Uterus (tissue), 4 donors: ENCODE measurements around the gene MTHFS. TPM values are rescaled to one million over a fixed set of nuclear protein-coding genes. Genes with fewer than 3 reads are reported as not detected.
A peak's percentile ranks its signal among the peaks of the same experiment; 100 is the strongest.

Experiments
- DNase-seq, 2 donors: peaks; one replicate each; pipeline ENCODE4 v3.0.0-alpha.2; 2019 to 2020
- H3K27ac ChIP-seq, 2 donors: fragments of 200-600 bp; sonication (generic); 1 replicate in 1 of 2; 2 replicates in 1 of 2; pipeline ENCODE4 v1.5.1; 2016 to 2018
- H3K27me3 ChIP-seq, 2 donors: fragments of 200-600 bp; sonication (generic); one replicate each; pipeline ENCODE4 v1.5.1; 2018 to 2019; ENCODE audit warnings: control low read depth in 1 of 2
- H3K36me3 ChIP-seq, 2 donors: fragments of 200-600 bp; sonication (generic); one replicate each; pipeline ENCODE4 v1.5.1; 2019; ENCODE audit warnings: control low read depth in 1 of 2
- H3K4me1 ChIP-seq, 2 donors: fragments of 200-600 bp; sonication (generic); one replicate each; pipeline ENCODE4 v1.5.1; 2018 to 2019; ENCODE audit warnings: control low read depth in 1 of 2
- H3K4me3 ChIP-seq, 2 donors: fragments of 200-600 bp; sonication (generic); 1 replicate in 1 of 2; 2 replicates in 1 of 2; pipeline ENCODE4 v1.5.1; 2018 to 2019; ENCODE audit warnings: mild to moderate bottlenecking in 1 of 2
- H3K9me3 ChIP-seq, 2 donors: fragments of 200-600 bp; sonication (generic); one replicate each; pipeline ENCODE4 v1.5.1; 2019; ENCODE audit warnings: control low read depth in 1 of 2
- CTCF ChIP-seq, 4 experiments: fragments of 200-600 bp in 2 of 4; fragments of 450-650 bp in 2 of 4; sonication (generic) in 2 of 4; IDR thresholded peaks; one replicate each; pipeline ENCODE4 v1.5.1; 2016 to 2019; ENCODE audit warnings: antibody characterized with exemption in 4 of 4, mild to moderate bottlenecking in 2 of 4, moderate library complexity in 1 of 4
- POLR2A ChIP-seq, 2 donors: fragments of 450-650 bp; IDR thresholded peaks; one replicate each; pipeline ENCODE4 v1.6.1; 2016; ENCODE audit warnings: antibody characterized with exemption in 2 of 2, mild to moderate bottlenecking in 1 of 2, moderate library complexity in 1 of 2
- intact Hi-C: fragments of 100-400 bp; cut with DNase I; formaldehyde crosslinking; loops from one replicate; pipeline ENCODE4 v1.15.1; 2023; ENCODE audit warnings: low total_unique reads
- total RNA-seq, 4 donors: library from RNA; depleted of rRNA in 3 of 4; stranded (reverse); fragments of >200 nt in 3 of 4; gene quantifications; one replicate each; pipeline versions ENCODE4 v1.1.0 to v1.2.4, GENCODE V29; 2014 to 2023
- donor health status: DM: yes; HTN: yes; CAD: no.

The MTHFS gene
- total RNA-seq, 4 donors from 2014 or later, result 1.5 to 22.4 (median 7.4) TPM; not detected in 1

GRCh38 chr15:79924379-79924778 is 27.6 kb upstream of the MTHFS start:
- TF ChIP-seq CTCF (IDR thresholded peaks at IDR 0.05) (no peak), POLR2A (IDR thresholded peaks at IDR 0.05) (no peak)
- no peaks in the 10 kb centered on the region for H3K27me3 ChIP-seq
- H3K4me3 ChIP-seq, result peak overlapping the region; percentile 55 to 97
- H3K9me3 ChIP-seq, result peaks cover 0 to 14% of the 10 kb centered on the region in 2 donors
- H3K4me1 ChIP-seq, result no peaks in the 10 kb centered on the region
- H3K36me3 ChIP-seq, result no peaks in the 10 kb centered on the region
- peak overlapping the region; percentile 85 to 92 for H3K27ac ChIP-seq
- intact Hi-C loops, result no loop called here
- no peak for DNase-seq

- TF ChIP-seq POLR2A (IDR thresholded peaks at IDR 0.05) (peak; percentile 63 to 89), CTCF (IDR thresholded peaks at IDR 0.05) (no peak)
- peak; percentile 91 to 97 for DNase-seq
- Histone ChIP-seq H3K4me1 (no peaks in the 10 kb centered on the region), H3K36me3 (no peaks in the 10 kb centered on the region), H3K4me3 (peak overlapping the region; percentile 55 to 97), H3K9me3 (peaks cover 0 to 21% of the 10 kb centered on the region in 2 donors), H3K27ac (peak overlapping the region; percentile 85 to 92), H3K27me3 (no peaks in the 10 kb centered on the region)
- intact Hi-C loops, result no loop called here
Observed at GRCh38 chr15:79923515-79924169, 26.8 kb upstream of the MTHFS start.

- intact Hi-C loops, result no loop called here
- H3K4me3 ChIP-seq, result peak overlapping the region; percentile 55 to 97
- H3K4me1 ChIP-seq, result no peaks in the 10 kb centered on the region
- H3K36me3 ChIP-seq, result no peaks in the 10 kb centered on the region
- no peaks in the 10 kb centered on the region for H3K27me3 ChIP-seq
- H3K9me3 ChIP-seq, result peaks cover 0 to 25% of the 10 kb centered on the region in 2 donors
- DNase-seq, result peak; percentile 42 to 50
- H3K27ac ChIP-seq, result peak overlapping the region; percentile 85 to 92
- no peak for TF ChIP-seq POLR2A (IDR thresholded peaks at IDR 0.05)
- TF ChIP-seq CTCF (IDR thresholded peaks at IDR 0.05), result no peak
Observed at GRCh38 chr15:79923079-79923514, 26.3 kb upstream of the MTHFS start.

GRCh38 chr15:79922512-79923078 is 25.8 kb upstream of the MTHFS start:
- DNase-seq, result no peak
- H3K4me3 ChIP-seq, result peak overlapping the region; percentile 55 to 97
- H3K27me3 ChIP-seq, result no peaks in the 10 kb centered on the region
- H3K4me1 ChIP-seq, result no peaks in the 10 kb centered on the region
- H3K36me3 ChIP-seq, result no peaks in the 10 kb centered on the region
- TF ChIP-seq CTCF (IDR thresholded peaks at IDR 0.05), result no peak
- TF ChIP-seq POLR2A (IDR thresholded peaks at IDR 0.05), result no peak
- peak overlapping the region; percentile 85 to 92 for H3K27ac ChIP-seq
- peaks cover 0 to 27% of the 10 kb centered on the region in 2 donors for H3K9me3 ChIP-seq
- intact Hi-C loops, result no loop called here

GRCh38 chr15:79919749-79920511 is 23.1 kb upstream of the MTHFS start:
- DNase-seq, result no peak
- Histone ChIP-seq H3K4me1 (no peaks in the 10 kb centered on the region), H3K9me3 (peaks cover 0 to 41% of the 10 kb centered on the region in 2 donors), H3K27me3 (no peaks in the 10 kb centered on the region), H3K4me3 (no peak overlapping the region), H3K27ac (no peak overlapping the region), H3K36me3 (no peaks in the 10 kb centered on the region)
- intact Hi-C loops, result no loop called here
- no peak for TF ChIP-seq POLR2A (IDR thresholded peaks at IDR 0.05)
